ENCODE measurements around the gene UBR3. TPM values are rescaled to one million over a fixed set of nuclear protein-coding genes. Genes with fewer than 3 reads are reported as not detected.

Gene UBR3
- total RNA-seq, 1 experiment from 2014 or later: 48.9 TPM

- no TSS peak for BruUV-seq (replicated peaks)
- TF ChIP-seq CTCF (conservative IDR thresholded peaks at IDR 0.05; ENCODE audit: low read depth, low read length): no peak
- no peak for TF ChIP-seq EZH2 (IDR thresholded peaks at IDR 0.05; ENCODE audit: borderline replicate concordance, low read depth, low read length, poor library complexity, severe bottlenecking)
- H3K4me1 ChIP-seq (ENCODE audit: insufficient read depth, low read length, poor library complexity, severe bottlenecking): no peaks in the 10 kb centered on the region
- intact Hi-C loops (cut with micrococcal nuclease; ENCODE audit: unreplicated experiment): no loop called here
- H3K4me3 ChIP-seq (ENCODE audit: low read depth, low read length, poor library complexity, severe bottlenecking): no peak overlapping the region
- H3K36me3 ChIP-seq (ENCODE audit: insufficient read depth, low read length, poor library complexity, severe bottlenecking): no peaks in the 10 kb centered on the region
- ChIA-PET POLR2A (ENCODE audit: low non-redundant PET) (no interaction called here), CTCF (no interaction called here)
- H3K27ac ChIP-seq (ENCODE audit: low read depth, low read length, poor library complexity, severe bottlenecking): no peak overlapping the region
- no peaks in the 10 kb centered on the region for H3K27me3 ChIP-seq (replicated peaks; ENCODE audit: insufficient read depth, low read depth, low read length, poor library complexity)
- no peak for DNase-seq (ENCODE audit: low spot score)
- H3K9me3 ChIP-seq (ENCODE audit: low read depth, low read length, poor library complexity, severe bottlenecking): no peaks in the 10 kb centered on the region
Measured at GRCh38 chr2:169781249-169782013, 45.8 kb upstream of the UBR3 start.

GRCh38 chr2:169782513-169782912 is 44.7 kb upstream of the UBR3 start:
- intact Hi-C loops (cut with micrococcal nuclease; ENCODE audit: unreplicated experiment): no loop called here
- H3K27me3 ChIP-seq (replicated peaks; ENCODE audit: insufficient read depth, low read depth, low read length, poor library complexity): no peaks in the 10 kb centered on the region
- CTCF ChIA-PET: no interaction called here
- TF ChIP-seq CTCF (conservative IDR thresholded peaks at IDR 0.05; ENCODE audit: low read depth, low read length): no peak
- no peak for TF ChIP-seq EZH2 (IDR thresholded peaks at IDR 0.05; ENCODE audit: borderline replicate concordance, low read depth, low read length, poor library complexity, severe bottlenecking)
- no peak overlapping the region for H3K4me3 ChIP-seq (ENCODE audit: low read depth, low read length, poor library complexity, severe bottlenecking)
- no peak overlapping the region for H3K27ac ChIP-seq (ENCODE audit: low read depth, low read length, poor library complexity, severe bottlenecking)
- POLR2A ChIA-PET (ENCODE audit: low non-redundant PET): no interaction called here
- H3K9me3 ChIP-seq (ENCODE audit: low read depth, low read length, poor library complexity, severe bottlenecking): no peaks in the 10 kb centered on the region
- BruUV-seq (replicated peaks): no TSS peak
- DNase-seq (ENCODE audit: low spot score): no peak
- no peaks in the 10 kb centered on the region for H3K4me1 ChIP-seq (ENCODE audit: insufficient read depth, low read length, poor library complexity, severe bottlenecking)
- no peaks in the 10 kb centered on the region for H3K36me3 ChIP-seq (ENCODE audit: insufficient read depth, low read length, poor library complexity, severe bottlenecking)

GRCh38 chr2:169790581-169790980 is 36.7 kb upstream of the UBR3 start:
- intact Hi-C loops (cut with micrococcal nuclease; ENCODE audit: unreplicated experiment): no loop called here
- DNase-seq (ENCODE audit: low spot score): no peak
- BruUV-seq (replicated peaks): no TSS peak
- H3K27me3 ChIP-seq (replicated peaks; ENCODE audit: insufficient read depth, low read depth, low read length, poor library complexity): no peaks in the 10 kb centered on the region
- H3K4me3 ChIP-seq (ENCODE audit: low read depth, low read length, poor library complexity, severe bottlenecking): no peak overlapping the region
- ChIA-PET POLR2A (ENCODE audit: low non-redundant PET) (no interaction called here), CTCF (interaction anchor here (0.7 kb wide), 1 partner anchor 43 kb away, joined by 4 read pairs; no protein-coding TSS in a partner anchor)
- TF ChIP-seq CTCF (conservative IDR thresholded peaks at IDR 0.05; ENCODE audit: low read depth, low read length): no peak
- no peak for TF ChIP-seq EZH2 (IDR thresholded peaks at IDR 0.05; ENCODE audit: borderline replicate concordance, low read depth, low read length, poor library complexity, severe bottlenecking)
- no peaks in the 10 kb centered on the region for H3K9me3 ChIP-seq (ENCODE audit: low read depth, low read length, poor library complexity, severe bottlenecking)
- H3K4me1 ChIP-seq (ENCODE audit: insufficient read depth, low read length, poor library complexity, severe bottlenecking): no peaks in the 10 kb centered on the region
- H3K36me3 ChIP-seq (ENCODE audit: insufficient read depth, low read length, poor library complexity, severe bottlenecking): no peaks in the 10 kb centered on the region
- H3K27ac ChIP-seq (ENCODE audit: low read depth, low read length, poor library complexity, severe bottlenecking): no peak overlapping the region

Measured in A673 (cell line).